Adrenal gland (tissue), 5 donors: ENCODE measurements around the gene CHRM3.
"Not testable (repeated sequence)": the region's sequence is repeated elsewhere in the genome, so short reads cannot be mapped to it uniquely, and the experiment has no call there.

Experiments used
- CTCF ChIP-seq, 6 experiments: fragments of 450-650 bp in 4 of 6; fragments of 200-600 bp in 2 of 6; sonication (generic) in 1 of 6; IDR thresholded peaks; 1 replicate in 5 of 6; 2 replicates in 1 of 6; pipeline versions ENCODE4 v1.5.1 to v1.8.0; 2016 to 2021; ENCODE audit warnings: antibody characterized with exemption in 6 of 6, mild to moderate bottlenecking in 2 of 6, moderate library complexity in 1 of 6
- POLR2A ChIP-seq, 2 donors: fragments of 450-650 bp; IDR thresholded peaks; one replicate each; pipeline ENCODE4 v1.6.1; 2017; ENCODE audit warnings: antibody characterized with exemption in 2 of 2, mild to moderate bottlenecking in 2 of 2, moderate library complexity in 1 of 2
- donor health status: DM: no; HTN: no; CAD: no.

GRCh38 chr1:239370869-239371268 is 15.5 kb upstream of the CHRM3 start:
- not testable (repeated sequence) for TF ChIP-seq CTCF, POLR2A (IDR thresholded peaks at IDR 0.05)
